Neutrophil (primary cell): ENCODE results near the gene POLR1D.

Source experiments
- H3K27ac ChIP-seq: fragments of 200-600 bp; sonication (generic); 2 replicates; pipeline ENCODE4 v1.5.1; 2016; ENCODE audit warnings: mild to moderate bottlenecking, moderate library complexity
- H3K27me3 ChIP-seq: fragments of 200-600 bp; sonication (generic); 2 replicates; pipeline ENCODE4 v1.6.0; 2016; ENCODE audit warnings: mild to moderate bottlenecking
- H3K36me3 ChIP-seq: fragments of 200-600 bp; sonication (generic); 2 replicates; pipeline ENCODE4 v1.5.1; 2017
- H3K4me1 ChIP-seq, 2 experiments: fragments of 200-600 bp in 1 of 2; sonication (generic) in 1 of 2; 1 replicate in 1 of 2; 2 replicates in 1 of 2; pipeline versions ENCODE4 v1.5.1 to v1.6.1; 2013 to 2016; ENCODE audit warnings: low read depth in 1 of 2, low read length in 1 of 2, mild to moderate bottlenecking in 1 of 2, moderate library complexity in 1 of 2; ENCODE audit not compliant: control insufficient read depth in 1 of 2, insufficient read depth in 1 of 2
- H3K4me3 ChIP-seq, 2 experiments: fragments of 200-600 bp in 1 of 2; sonication (generic) in 1 of 2; 1 replicate in 1 of 2; 2 replicates in 1 of 2; pipeline ENCODE4 v1.5.1; 2013 to 2016; ENCODE audit warnings: low read depth in 1 of 2, low read length in 1 of 2, mild to moderate bottlenecking in 1 of 2, moderate library complexity in 1 of 2
- H3K9me3 ChIP-seq: fragments of 200-600 bp; sonication (generic); 2 replicates; pipeline ENCODE4 v1.5.1; 2016
- TF ChIP-seq, protein P1 (sequence below): fragments of 200-600 bp; sonication (generic); IDR thresholded peaks from 2 replicates; pipeline ENCODE4 v1.5.1; 2016; ENCODE audit warnings: antibody characterized with exemption

POLR1D gene

DNA sequence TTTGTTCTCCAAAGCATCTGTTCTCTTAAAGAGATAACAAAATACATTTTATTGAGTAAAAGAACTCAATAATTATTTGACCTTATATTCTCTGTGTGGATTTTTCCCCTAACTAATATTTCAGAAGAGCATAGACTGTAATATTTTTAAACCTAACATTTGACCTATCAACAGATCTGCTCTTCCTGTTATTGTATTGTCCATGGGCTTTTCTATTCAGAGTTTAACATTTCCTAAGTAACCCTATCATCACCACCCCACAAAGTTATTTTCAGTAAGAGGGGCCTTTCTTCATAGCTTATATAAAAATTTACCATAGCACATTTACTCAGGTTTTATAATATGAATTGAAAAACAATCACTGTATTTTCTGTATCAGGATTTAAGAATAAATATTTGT lies 17.5 kb downstream of the POLR1D start:
- TF ChIP-seq, protein P1, sequence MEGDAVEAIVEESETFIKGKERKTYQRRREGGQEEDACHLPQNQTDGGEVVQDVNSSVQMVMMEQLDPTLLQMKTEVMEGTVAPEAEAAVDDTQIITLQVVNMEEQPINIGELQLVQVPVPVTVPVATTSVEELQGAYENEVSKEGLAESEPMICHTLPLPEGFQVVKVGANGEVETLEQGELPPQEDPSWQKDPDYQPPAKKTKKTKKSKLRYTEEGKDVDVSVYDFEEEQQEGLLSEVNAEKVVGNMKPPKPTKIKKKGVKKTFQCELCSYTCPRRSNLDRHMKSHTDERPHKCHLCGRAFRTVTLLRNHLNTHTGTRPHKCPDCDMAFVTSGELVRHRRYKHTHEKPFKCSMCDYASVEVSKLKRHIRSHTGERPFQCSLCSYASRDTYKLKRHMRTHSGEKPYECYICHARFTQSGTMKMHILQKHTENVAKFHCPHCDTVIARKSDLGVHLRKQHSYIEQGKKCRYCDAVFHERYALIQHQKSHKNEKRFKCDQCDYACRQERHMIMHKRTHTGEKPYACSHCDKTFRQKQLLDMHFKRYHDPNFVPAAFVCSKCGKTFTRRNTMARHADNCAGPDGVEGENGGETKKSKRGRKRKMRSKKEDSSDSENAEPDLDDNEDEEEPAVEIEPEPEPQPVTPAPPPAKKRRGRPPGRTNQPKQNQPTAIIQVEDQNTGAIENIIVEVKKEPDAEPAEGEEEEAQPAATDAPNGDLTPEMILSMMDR = no peak
- Histone ChIP-seq H3K36me3 (no peaks in the 10 kb centered on the region), H3K4me3 (no peak overlapping the region), H3K9me3 (no peaks in the 10 kb centered on the region), H3K4me1 (peaks cover 0 to 4% of the 10 kb centered on the region in 2 experiments), H3K27me3 (no peaks in the 10 kb centered on the region), H3K27ac (no peak overlapping the region)

DNA sequence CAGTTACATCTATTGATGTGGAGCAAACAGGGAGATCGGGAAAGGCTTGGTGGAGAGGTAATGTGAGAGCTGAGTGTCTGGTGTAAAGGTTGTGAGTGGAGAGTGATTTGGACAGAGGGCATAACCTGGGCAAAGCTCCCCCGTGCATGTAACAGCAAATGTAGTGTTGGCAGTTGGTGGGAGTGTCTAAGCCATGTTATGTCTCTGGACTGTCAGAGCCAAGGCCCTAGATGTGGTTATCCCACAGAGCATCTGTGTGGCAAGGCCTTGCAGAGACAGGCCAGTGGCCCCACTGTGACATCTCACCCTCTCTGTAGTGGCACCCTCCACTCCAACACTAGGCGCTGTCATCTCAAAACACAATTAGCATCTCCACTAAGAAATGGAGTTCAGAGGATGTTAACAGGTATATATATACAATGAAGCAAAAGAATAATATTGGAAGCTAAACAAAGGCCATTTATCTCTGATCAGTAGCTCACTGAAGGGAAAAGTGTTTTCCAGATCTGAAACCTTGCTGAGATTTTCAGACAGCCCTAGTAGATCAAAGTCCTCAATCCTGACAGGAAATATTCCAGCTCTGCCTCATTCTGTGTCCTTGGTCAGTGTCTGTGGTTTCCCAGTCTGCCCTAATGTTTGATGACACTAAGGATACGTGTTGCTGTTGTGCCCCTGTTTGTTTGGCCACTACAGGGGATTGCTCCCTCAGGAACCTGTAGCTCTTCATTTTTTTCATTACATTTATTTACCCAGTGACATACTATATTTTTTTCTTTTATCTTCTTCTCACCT lies 20.2 kb downstream of the POLR1D start:
- H3K27ac ChIP-seq = no peak overlapping the region
- H3K4me3 ChIP-seq = no peak overlapping the region
- H3K9me3 ChIP-seq = no peaks in the 10 kb centered on the region
- H3K4me1 ChIP-seq = no peaks in the 10 kb centered on the region
- H3K27me3 ChIP-seq = no peaks in the 10 kb centered on the region
- H3K36me3 ChIP-seq = no peaks in the 10 kb centered on the region
- TF ChIP-seq, protein P1 = no peak

DNA sequence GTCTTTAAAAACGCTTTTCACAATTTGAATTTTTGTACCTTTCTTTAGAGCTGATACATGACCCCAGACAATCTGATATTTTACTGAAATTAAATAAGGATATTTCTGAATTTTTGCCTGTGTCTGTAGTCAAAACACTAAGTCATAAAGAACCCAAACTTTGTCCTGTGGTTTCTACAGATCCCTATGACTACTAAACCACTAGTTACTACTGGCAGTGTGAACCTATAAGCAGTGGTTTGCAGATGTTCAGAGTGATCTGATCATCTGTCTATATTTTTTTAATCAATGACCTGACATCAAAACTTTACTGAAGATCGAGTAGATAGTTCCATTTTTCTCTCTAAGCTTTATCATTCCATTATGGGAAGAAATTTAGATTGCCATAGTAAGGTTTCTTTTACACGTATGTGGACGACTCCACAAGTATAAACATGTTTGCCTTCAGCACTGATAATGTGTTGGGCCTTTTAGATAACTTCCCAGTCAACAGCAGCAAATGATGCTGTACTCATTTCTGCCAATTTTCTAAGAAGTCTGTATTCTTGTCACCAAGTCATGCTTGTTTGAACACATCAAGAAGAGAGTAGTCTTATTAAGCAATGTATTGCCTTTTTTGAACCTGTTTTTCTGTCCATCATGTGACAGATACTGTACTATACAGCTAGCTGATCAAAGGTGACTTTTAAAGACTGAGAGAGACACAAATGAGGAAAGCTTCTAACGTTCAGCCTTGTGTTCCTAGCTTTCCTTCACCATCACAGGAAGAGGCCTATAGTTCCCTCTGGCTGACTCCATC lies 21.8 kb downstream of the POLR1D start:
- Histone ChIP-seq H3K36me3 (peaks cover 2% of the 10 kb centered on the region), H3K4me1 (no peaks in the 10 kb centered on the region), H3K27ac (no peak overlapping the region)

DNA sequence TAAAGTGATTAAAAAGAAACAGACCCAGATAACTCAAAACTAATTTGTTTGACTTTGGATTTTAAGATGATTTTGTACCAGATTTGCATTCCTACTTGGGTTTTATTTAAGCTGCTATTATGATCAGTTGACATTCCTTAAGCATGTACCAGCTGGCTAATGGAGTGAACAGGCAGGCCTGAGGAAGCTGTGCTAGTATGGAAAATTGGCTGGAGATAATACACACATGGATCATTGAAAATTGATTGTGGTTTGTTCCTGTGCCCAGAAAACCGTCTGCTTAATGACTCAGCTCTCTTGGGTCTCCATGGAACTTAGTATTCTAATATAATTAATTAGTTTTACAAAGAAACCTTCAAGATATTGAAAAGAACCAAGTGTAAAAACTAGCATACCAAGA lies 22.6 kb downstream of the POLR1D start:
- Histone ChIP-seq H3K27me3 (no peaks in the 10 kb centered on the region), H3K4me3 (no peak overlapping the region), H3K4me1 (no peaks in the 10 kb centered on the region), H3K36me3 (peaks cover 8% of the 10 kb centered on the region), H3K9me3 (no peaks in the 10 kb centered on the region), H3K27ac (no peak overlapping the region)
- TF ChIP-seq, protein P1 = no peak

More for the DNA sequence above, 21.8 kb downstream of the POLR1D start:
- H3K27me3 ChIP-seq = no peaks in the 10 kb centered on the region
- no peaks in the 10 kb centered on the region for H3K9me3 ChIP-seq
- no peak overlapping the region for H3K4me3 ChIP-seq
- TF ChIP-seq, protein P1 = no peak

DNA sequence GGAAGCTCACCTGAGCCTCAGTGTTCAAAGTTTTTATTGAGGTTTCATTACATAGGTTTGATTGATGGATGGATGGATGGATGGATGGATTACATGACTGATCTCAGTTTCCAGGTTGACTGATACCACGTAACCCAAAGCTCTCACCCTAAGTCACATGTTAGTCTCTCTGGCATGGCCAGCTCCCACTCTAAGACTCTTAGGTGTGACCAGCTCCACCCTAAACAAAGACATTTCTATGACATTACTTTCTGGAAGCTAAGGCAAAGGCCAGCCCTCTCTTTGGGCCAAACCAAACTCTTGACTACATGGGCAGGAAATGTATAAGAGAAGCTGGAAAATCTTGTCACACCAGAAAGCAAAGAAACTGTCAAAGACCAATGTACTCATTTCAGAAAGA lies 28.6 kb downstream of the POLR1D start:
- TF ChIP-seq, protein P1 = no peak
- H3K27ac ChIP-seq = no peak overlapping the region
- no peaks in the 10 kb centered on the region for H3K27me3 ChIP-seq
- H3K36me3 ChIP-seq = peaks cover 25% of the 10 kb centered on the region
- no peak overlapping the region for H3K4me3 ChIP-seq
- peaks cover 7% of the 10 kb centered on the region for H3K9me3 ChIP-seq
- H3K4me1 ChIP-seq = no peaks in the 10 kb centered on the region
